MV-4-11 (cell line): Measurements from ENCODE around the gene NUDT14.
A peak's percentile ranks its signal among the peaks of the same experiment; 100 is the strongest.

Source experiments
- DNase-seq: peaks from one replicate; lab custom pipeline; 2025; lab: John Stamatoyannopoulos, UW

NUDT14 gene

DNA sequence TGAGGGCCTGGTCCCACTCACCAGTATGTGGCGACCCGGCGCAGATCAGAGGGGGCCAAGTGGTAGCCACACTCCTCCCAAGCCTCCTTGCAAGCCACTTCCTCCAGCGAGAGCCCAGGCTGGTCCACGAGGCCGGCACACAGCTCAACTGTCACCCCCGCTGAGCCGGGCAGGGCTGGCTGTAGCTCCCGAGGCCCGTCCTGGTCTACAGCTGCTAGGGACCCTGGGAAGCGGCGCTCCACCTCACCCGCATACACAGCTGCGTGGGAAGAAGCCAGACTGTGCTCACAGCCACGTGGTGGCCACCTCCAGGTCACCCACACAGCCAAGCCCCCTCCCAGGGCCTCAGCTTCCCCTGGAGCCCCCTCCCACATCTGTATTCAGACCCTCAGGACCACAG is 4.6 kb downstream of the NUDT14 start:
- DNase-seq, result peak; percentile 53

- peak; percentile 56 for DNase-seq
Observed at GRCh38 chr14:105173901-105174894, 6.9 kb downstream of the NUDT14 start.

GRCh38 chr14:105173145-105173544 is 8.0 kb downstream of the NUDT14 start:
- DNase-seq, result no peak

GRCh38 chr14:105172476-105172875 is 8.6 kb downstream of the NUDT14 start:
- DNase-seq, result no peak

GRCh38 chr14:105171004-105171673 is 10.0 kb downstream of the NUDT14 start:
- DNase-seq, result no peak

- no peak for DNase-seq
Observed at GRCh38 chr14:105169776-105170655, 11.1 kb downstream of the NUDT14 start.

- DNase-seq, result no peak
Observed at GRCh38 chr14:105168979-105169507, 12.1 kb downstream of the NUDT14 start.

DNA sequence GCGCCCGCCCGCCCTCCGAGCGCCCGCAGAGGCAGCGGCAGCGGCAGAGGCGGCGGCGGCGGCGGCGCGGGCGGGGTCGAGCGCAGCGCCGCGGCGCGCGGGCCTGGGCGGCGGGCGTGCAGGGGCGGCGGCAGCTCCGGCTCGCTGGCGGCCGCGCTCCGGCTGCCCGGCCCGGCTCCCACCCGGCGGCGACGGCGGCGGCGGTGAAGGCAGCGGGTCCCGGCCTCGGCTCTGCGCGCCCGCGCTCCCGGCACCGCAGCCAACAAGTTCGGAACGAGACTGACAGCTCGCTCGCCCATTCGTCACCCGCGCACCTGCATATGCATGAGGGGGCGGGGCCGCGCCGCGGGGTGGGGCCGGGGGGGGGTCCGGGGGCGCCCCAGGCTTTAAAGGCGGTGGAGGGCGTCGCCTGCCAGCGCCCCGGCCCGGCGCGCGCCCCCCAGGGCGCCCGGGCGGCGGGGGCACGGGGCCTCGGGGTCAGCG is 12.6 kb downstream of the NUDT14 start, which contains the start of gene JAG2:
Gene JAG2, minus strand, starts transcription at position 281 of the 483 bp plus-strand sequence. CDS start 356 bp downstream, outside the sequence.
- DNase-seq, result peak; percentile 23

- no peak for DNase-seq
Observed at GRCh38 chr14:105168093-105168420, 13.1 kb downstream of the NUDT14 start.

GRCh38 chr14:105167303-105168092 is 13.6 kb downstream of the NUDT14 start:
- no peak for DNase-seq

DNA sequence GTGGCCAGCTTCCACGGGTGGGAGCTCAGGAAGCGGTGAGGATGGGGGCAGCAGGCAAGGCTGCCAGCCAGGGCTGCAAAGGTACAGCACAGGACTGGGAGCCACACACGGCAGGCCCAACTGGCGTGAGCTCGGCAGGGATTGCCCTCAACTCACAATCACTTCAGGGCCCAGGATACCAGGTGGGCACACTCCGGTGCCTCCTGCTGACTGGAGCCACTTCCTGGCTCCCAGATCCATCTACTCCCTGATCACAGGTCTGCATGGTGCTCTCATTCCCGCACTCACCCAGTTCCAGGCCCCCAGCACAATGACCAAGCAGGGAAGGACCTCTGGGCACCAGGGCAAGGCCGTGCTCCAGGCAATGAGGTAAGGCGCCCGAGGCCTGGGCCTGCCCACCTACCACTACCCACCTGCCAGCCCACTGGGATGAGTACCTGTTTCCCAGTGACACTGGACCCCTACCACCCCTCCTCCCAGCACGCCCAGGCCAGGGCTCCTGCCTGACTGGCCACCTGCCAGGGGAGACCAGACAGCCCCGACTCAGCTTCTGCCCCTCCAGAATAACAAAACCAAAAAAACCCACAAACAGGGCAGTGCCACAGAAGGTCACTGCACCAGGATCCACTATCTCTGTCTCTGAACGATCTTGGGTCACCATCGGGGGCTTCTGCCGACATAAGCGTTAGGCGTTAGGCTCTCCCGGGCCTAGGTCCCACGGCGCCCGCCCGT is 14.4 kb downstream of the NUDT14 start:
- no peak for DNase-seq

DNA sequence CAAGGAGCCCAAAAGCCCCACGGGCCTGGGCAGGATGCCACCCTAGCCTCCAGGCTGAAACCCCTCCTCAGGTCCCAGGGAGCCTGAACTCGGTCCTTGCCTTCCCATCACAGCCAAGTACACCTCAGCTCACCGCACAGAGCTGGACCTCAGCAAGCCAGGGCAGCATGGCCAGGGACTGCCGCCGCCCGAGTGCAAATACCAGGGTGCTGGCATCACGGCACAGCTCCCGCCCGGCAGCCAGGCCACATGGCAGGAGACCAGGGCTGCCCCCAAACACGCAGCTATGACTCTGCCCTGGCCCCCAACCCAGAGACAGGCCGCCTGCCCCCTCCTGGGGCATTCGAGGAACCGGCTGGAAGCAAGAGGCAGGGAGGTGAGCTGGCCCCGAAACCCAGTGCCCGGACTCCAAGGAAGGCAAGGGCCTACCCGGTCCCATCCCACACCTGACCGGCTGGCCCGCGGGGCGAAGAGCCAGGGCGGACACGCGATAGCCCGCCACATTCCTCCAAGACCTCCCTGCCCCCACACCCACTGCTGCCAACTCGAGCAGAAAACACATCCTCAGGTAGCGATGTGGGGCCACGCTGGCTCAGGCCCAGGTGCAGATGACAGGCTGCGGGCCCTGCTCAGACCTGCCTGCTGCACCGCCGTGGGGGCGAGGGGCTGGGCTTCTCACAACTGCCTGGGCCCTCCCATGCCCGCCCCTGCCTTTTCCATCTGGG is 15.2 kb downstream of the NUDT14 start:
- no peak for DNase-seq

DNA sequence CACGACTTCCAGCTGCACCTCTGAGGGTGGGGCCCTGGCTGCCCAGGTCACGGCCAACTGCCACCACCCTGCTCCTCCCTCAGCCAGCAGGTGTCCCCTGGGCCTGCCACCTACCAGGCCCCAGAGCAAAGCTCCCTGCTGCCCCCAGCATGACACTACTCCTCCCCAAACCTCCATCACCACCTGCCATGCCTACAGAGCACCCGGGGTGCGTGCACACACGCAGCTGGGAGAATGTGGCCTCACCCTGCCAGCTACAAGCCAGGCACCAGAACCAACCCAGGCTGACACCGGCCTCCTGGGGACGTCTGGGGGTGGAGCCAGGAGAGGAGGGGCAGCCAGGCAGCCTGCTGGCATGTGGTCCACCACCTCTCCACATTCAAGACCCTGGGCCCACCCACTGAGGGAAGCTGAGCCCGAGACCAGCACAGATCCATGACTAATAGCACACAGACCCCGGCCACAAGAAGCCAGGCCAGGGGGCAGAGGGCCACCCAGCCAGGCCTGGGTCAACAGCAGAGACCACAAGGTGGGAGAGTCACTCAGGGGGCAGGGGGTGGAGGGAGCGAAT is 15.9 kb downstream of the NUDT14 start:
- no peak for DNase-seq

GRCh38 chr14:105163040-105163742 is 17.9 kb downstream of the NUDT14 start:
- DNase-seq, result peak; percentile 14

DNA sequence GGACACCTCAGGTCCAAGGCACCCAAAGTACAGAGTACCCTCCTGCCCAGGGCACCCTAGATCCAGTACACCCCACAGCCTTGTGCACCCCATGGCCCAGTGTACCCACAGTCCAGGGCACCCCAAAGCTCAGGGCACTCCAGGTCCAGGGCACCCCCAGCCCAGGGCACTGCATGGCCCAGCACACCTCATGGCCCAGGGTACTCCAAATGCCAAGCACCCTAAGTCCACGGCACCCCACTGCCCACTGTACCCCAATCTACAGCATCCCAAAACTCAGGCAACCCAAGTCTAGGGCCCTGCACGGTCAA is 18.5 kb downstream of the NUDT14 start:
- no peak for DNase-seq

- no peak for DNase-seq
Observed at GRCh38 chr14:105161964-105162668, 19.0 kb downstream of the NUDT14 start.

GRCh38 chr14:105161309-105161708 is 19.8 kb downstream of the NUDT14 start:
- DNase-seq, result no peak

- peak; percentile 40 for DNase-seq
Observed at GRCh38 chr14:105160776-105161175, 20.3 kb downstream of the NUDT14 start.
